ENCODE results near the gene SNX20. TPM values are rescaled to one million over a fixed set of nuclear protein-coding genes. Genes with fewer than 3 reads are reported as not detected.

The SNX20 gene
- total and polyA plus RNA-seq, 10 of the 15 experiments (the other 5 are each of a cell fraction or from before 2014, with no cell fraction given) = 4.6 to 30.8 (median 21.9) TPM

- no peak for TF ChIP-seq ELK1 (IDR thresholded peaks at IDR 0.05; ENCODE audit: low read depth, low read length)
- no peak for TF ChIP-seq SIX5 (IDR thresholded peaks at IDR 0.05; ENCODE audit: low read depth, low read length, severe bottlenecking)
- peak; percentile 69 for TF ChIP-seq MAX (IDR thresholded peaks at IDR 0.05; ENCODE audit: low read depth, low read length)
- TF ChIP-seq CHD4 (IDR thresholded peaks at IDR 0.05) = no peak
- TF ChIP-seq YBX1 (IDR thresholded peaks at IDR 0.05) = no peak
- TF ChIP-seq BCL11A (IDR thresholded peaks at IDR 0.05; ENCODE audit: low read depth, low read length) = no peak
- TF ChIP-seq SREBF1 (IDR thresholded peaks at IDR 0.05; ENCODE audit: low read length) = no peak
- peak; percentile 86 for TF ChIP-seq SMAD1 (IDR thresholded peaks at IDR 0.05; ENCODE audit: low read depth, partially characterized antibody)
- TF ChIP-seq HCFC1 (IDR thresholded peaks at IDR 0.05; ENCODE audit: low read length) = no peak
- TF ChIP-seq E4F1 (IDR thresholded peaks at IDR 0.05; ENCODE audit: borderline replicate concordance, partially characterized antibody) = peak; percentile 19
- 0 out of 2 replicates have a peak, but pooled peaks have one; percentile 34 for TF ChIP-seq CREB1 (IDR thresholded peaks at IDR 0.05; ENCODE audit: low read depth)
- TF ChIP-seq ETV6 (conservative IDR thresholded peaks at IDR 0.05 in 1 of 2, IDR thresholded peaks at IDR 0.05 in 1 of 2; ENCODE audit: borderline replicate concordance in 1 of 2, low read depth in 1 of 2) = peak in 1 of 2 experiments; percentile 20; a peak in 1 of 4 replicates
- TF ChIP-seq TCF7 (IDR thresholded peaks at IDR 0.05; ENCODE audit: borderline replicate concordance) = no peak
- TF ChIP-seq MYB (IDR thresholded peaks at IDR 0.05; ENCODE audit: borderline replicate concordance, low read depth, low read length) = no peak
- no peak for TF ChIP-seq SUZ12 (IDR thresholded peaks at IDR 0.05; ENCODE audit: unreplicated experiment)
- TF ChIP-seq BCLAF1 (IDR thresholded peaks at IDR 0.05) = no peak
- no peak for TF ChIP-seq NFYB (IDR thresholded peaks at IDR 0.05; ENCODE audit: insufficient read depth, low read depth, low read length)
- no peak for TF ChIP-seq SPI1 (IDR thresholded peaks at IDR 0.05; ENCODE audit: borderline replicate concordance, insufficient read depth, low read depth, low read length)
- TF ChIP-seq RELB (IDR thresholded peaks at IDR 0.05; ENCODE audit: low read depth) = peak; percentile 72
- no peak for TF ChIP-seq ZZZ3 (IDR thresholded peaks at IDR 0.05; ENCODE audit: control insufficient read depth, insufficient read length, low read depth)
- TF ChIP-seq POLR2AphosphoS5 (IDR thresholded peaks at IDR 0.05; ENCODE audit: low read length) = peak; percentile 80
Observed at GRCh38 chr16:50696575-50697420, 15.7 kb upstream of the SNX20 start (continued).

Measured in GM12878 (cell line).